Liver (tissue), 9 donors: ENCODE results near the gene CDH13. TPM values are rescaled to one million over a fixed set of nuclear protein-coding genes. Genes with fewer than 3 reads are reported as not detected.

Experiments
- DNase-seq: peaks from one replicate; pipeline ENCODE4 v3.0.0-alpha.2; 2017; ENCODE audit warnings: low spot score
- H3K27ac ChIP-seq, 2 donors: one replicate each; pipeline ENCODE4 v1.7.0; 2013; ENCODE audit warnings: inconsistent platforms in 2 of 2, low read length in 2 of 2, control low read depth in 1 of 2, low read depth in 1 of 2, mild to moderate bottlenecking in 1 of 2
- H3K27me3 ChIP-seq, 4 donors: one replicate each; pipeline versions ENCODE4 v1.6.1 to v1.7.0; 2013; ENCODE audit warnings: low read length in 3 of 4, inconsistent platforms in 1 of 4, mild to moderate bottlenecking in 1 of 4, moderate library complexity in 1 of 4; ENCODE audit not compliant: control insufficient read depth in 4 of 4, insufficient read depth in 4 of 4
- H3K36me3 ChIP-seq, 4 donors: one replicate each; pipeline versions ENCODE4 v1.6.1 to v1.7.0; 2013; ENCODE audit warnings: low read length in 3 of 4, mild to moderate bottlenecking in 3 of 4, low read depth in 1 of 4, moderate library complexity in 1 of 4; ENCODE audit not compliant: control insufficient read depth in 4 of 4, insufficient read depth in 3 of 4
- H3K4me1 ChIP-seq, 4 donors: one replicate each; pipeline versions ENCODE4 v1.6.1 to v1.7.0; 2013; ENCODE audit warnings: low read length in 3 of 4, mild to moderate bottlenecking in 3 of 4, moderate library complexity in 1 of 4; ENCODE audit not compliant: control insufficient read depth in 4 of 4, insufficient read depth in 4 of 4
- H3K4me3 ChIP-seq, 3 donors: one replicate each; pipeline versions ENCODE4 v1.6.1 to v1.7.0; 2013; ENCODE audit warnings: low read length in 3 of 3, control low read depth in 1 of 3, low read depth in 1 of 3, mild to moderate bottlenecking in 1 of 3
- H3K9ac ChIP-seq, 2 donors: one replicate each; pipeline ENCODE4 v1.7.0; 2013; ENCODE audit warnings: low read length in 2 of 2, mild to moderate bottlenecking in 2 of 2, moderate library complexity in 2 of 2, control low read depth in 1 of 2, low read depth in 1 of 2
- H3K9me3 ChIP-seq, 4 donors: one replicate each; pipeline versions ENCODE4 v1.6.1 to v1.7.0; 2013; ENCODE audit warnings: low read length in 3 of 4; ENCODE audit not compliant: control insufficient read depth in 4 of 4
- ATF3 ChIP-seq: IDR thresholded peaks from 2 replicates; pipeline ENCODE4 v1.6.1; 2016; ENCODE audit warnings: antibody characterized with exemption
- EGR1 ChIP-seq, 2 donors: IDR thresholded peaks; 2 replicates each; pipeline ENCODE4 v1.6.1; 2016 to 2018; ENCODE audit warnings: antibody characterized with exemption in 2 of 2, low read depth in 2 of 2
- FOXA1 ChIP-seq: IDR thresholded peaks from 2 replicates; pipeline ENCODE4 v1.6.1; 2016; ENCODE audit warnings: antibody characterized with exemption
- FOXA2 ChIP-seq: IDR thresholded peaks from 2 replicates; pipeline ENCODE4 v1.6.1; 2016; ENCODE audit warnings: antibody characterized with exemption
- GABPA ChIP-seq, 2 donors: IDR thresholded peaks in 1 of 2; conservative IDR thresholded peaks in 1 of 2; 2 replicates each; pipeline ENCODE4 v1.6.1; 2016; ENCODE audit warnings: antibody characterized with exemption in 2 of 2, mild to moderate bottlenecking in 1 of 2, moderate library complexity in 1 of 2
- HNF4A ChIP-seq, 2 donors: conservative IDR thresholded peaks; 2 replicates each; pipeline ENCODE4 v1.6.1; 2016; ENCODE audit warnings: antibody characterized with exemption in 2 of 2, mild to moderate bottlenecking in 2 of 2
- HNF4G ChIP-seq: IDR thresholded peaks from 2 replicates; pipeline ENCODE4 v1.6.1; 2016; ENCODE audit warnings: antibody characterized with exemption
- JUND ChIP-seq, 2 donors: IDR thresholded peaks; 2 replicates each; pipeline ENCODE4 v1.6.1; 2016; ENCODE audit warnings: antibody characterized with exemption in 2 of 2
- MAX ChIP-seq: IDR thresholded peaks from 2 replicates; pipeline ENCODE4 v1.6.1; 2016; ENCODE audit warnings: antibody characterized with exemption
- RAD21 ChIP-seq, 2 donors: IDR thresholded peaks; 2 replicates each; pipeline ENCODE4 v1.6.1; 2016; ENCODE audit warnings: antibody characterized with exemption in 2 of 2, mild to moderate bottlenecking in 2 of 2
- REST ChIP-seq: IDR thresholded peaks from 2 replicates; pipeline ENCODE4 v1.6.1; 2016; ENCODE audit warnings: antibody characterized with exemption, mild to moderate bottlenecking
- RXRA ChIP-seq, 2 donors: IDR thresholded peaks; 2 replicates each; pipeline ENCODE4 v1.6.1; 2017 to 2018; ENCODE audit warnings: antibody characterized with exemption in 2 of 2, mild to moderate bottlenecking in 1 of 2
- SP1 ChIP-seq: IDR thresholded peaks from 2 replicates; pipeline ENCODE4 v1.6.1; 2018; ENCODE audit warnings: antibody characterized with exemption, mild to moderate bottlenecking
- TAF1 ChIP-seq: conservative IDR thresholded peaks from 2 replicates; pipeline ENCODE4 v1.6.1; 2016; ENCODE audit warnings: antibody characterized with exemption, mild to moderate bottlenecking
- ZBTB33 ChIP-seq: IDR thresholded peaks from 2 replicates; pipeline ENCODE4 v1.6.1; 2016; ENCODE audit warnings: antibody characterized with exemption
- WGBS: extraction: QIAGEN DNeasy Blood & Tissue Kit; methylation state at CpG from one replicate; pipeline ENCODE4 v1.1.7; 2013; 5-methylcytosine and 5-hydroxymethylcytosine counted together
- polyA plus RNA-seq, 2 donors: library from polyadenylated mRNA; stranded (reverse) in 1 of 2; unstranded in 1 of 2; fragments of 200-250 nt in 1 of 2; fragments of >200 nt in 1 of 2; fragmentation: Nextera tagmentation in 1 of 2; extraction: Ambion mirVana in 1 of 2; gene quantifications; one replicate each; pipeline versions ENCODE4 v1.2.1 to v1.2.3, GENCODE V29; 2013 to 2015
- total RNA-seq, 2 donors: library from RNA; depleted of rRNA; stranded (reverse); fragments of >200 nt; gene quantifications; one replicate each; pipeline ENCODE4 v1.2.3, GENCODE V29; 2014
- donor health status: healthy.
- donor health status: healthy.
- donor health status: healthy.
- donor health status: healthy.
- donor health status: healthy.

The CDH13 gene
- total and polyA plus RNA-seq, 4 donors = 0.21 to 1.5 (median 0.58) TPM

GRCh38 chr16:83447560-83447959 lies 820.8 kb downstream of the CDH13 start:
- no peaks in the 10 kb centered on the region for H3K4me1 ChIP-seq
- no peak for TF ChIP-seq TAF1
- no peak for TF ChIP-seq HNF4G
- no peak for TF ChIP-seq EGR1 (IDR thresholded peaks at IDR 0.05; ENCODE audit: low read depth in 2 of 2)
- H3K36me3 ChIP-seq = no peaks in the 10 kb centered on the region
- no peak overlapping the region for H3K9ac ChIP-seq
- WGBS = 44% methylated on average over 2 of the region's 2 CpGs
- no peak overlapping the region for H3K27ac ChIP-seq
- peaks cover 0 to 7% (median 0%) of the 10 kb centered on the region in 4 donors for H3K27me3 ChIP-seq
- H3K9me3 ChIP-seq = no peaks in the 10 kb centered on the region
- no peak overlapping the region for H3K4me3 ChIP-seq
- no peak for DNase-seq

- no peak for DNase-seq
- H3K4me1 ChIP-seq = no peaks in the 10 kb centered on the region
- no peak overlapping the region for H3K27ac ChIP-seq
- TF ChIP-seq FOXA2 (no peak), FOXA1 (no peak), TAF1 (no peak), JUND (IDR thresholded peaks at IDR 0.05) (no peak), MAX (no peak), ATF3 (no peak), REST (no peak), HNF4G (no peak), SP1 (no peak)
- peaks cover 0 to 11% (median 0%) of the 10 kb centered on the region in 4 donors for H3K27me3 ChIP-seq
- H3K9me3 ChIP-seq = no peaks in the 10 kb centered on the region
- no peak overlapping the region for H3K4me3 ChIP-seq
- 72% methylated on average over 12 of the region's 12 CpGs for WGBS
- H3K36me3 ChIP-seq = no peaks in the 10 kb centered on the region
- H3K9ac ChIP-seq = no peak overlapping the region
These were observed 823.1 kb downstream of the CDH13 start for GRCh38 chr16:83449861-83450260.

GRCh38 chr16:83453977-83454376 lies 827.2 kb downstream of the CDH13 start:
- H3K4me3 ChIP-seq = no peak overlapping the region
- no peak for DNase-seq
- H3K27ac ChIP-seq = no peak overlapping the region
- H3K27me3 ChIP-seq = peaks cover 0 to 7% (median 0%) of the 10 kb centered on the region in 4 donors
- WGBS = 51% methylated on average over 2 of the region's 2 CpGs
- H3K9me3 ChIP-seq = no peaks in the 10 kb centered on the region
- no peaks in the 10 kb centered on the region for H3K4me1 ChIP-seq
- H3K9ac ChIP-seq = no peak overlapping the region
- no peaks in the 10 kb centered on the region for H3K36me3 ChIP-seq
- no peak for TF ChIP-seq GABPA (IDR thresholded peaks at IDR 0.05 in 1 of 2, conservative IDR thresholded peaks at IDR 0.05 in 1 of 2)
- no peak for TF ChIP-seq MAX
- no peak for TF ChIP-seq JUND (IDR thresholded peaks at IDR 0.05)
- no peak for TF ChIP-seq HNF4A (conservative IDR thresholded peaks at IDR 0.05)
- no peak for TF ChIP-seq RXRA (IDR thresholded peaks at IDR 0.05)
- no peak for TF ChIP-seq REST
- TF ChIP-seq SP1 = no peak
- no peak for TF ChIP-seq TAF1
- TF ChIP-seq EGR1 (IDR thresholded peaks at IDR 0.05; ENCODE audit: low read depth in 2 of 2) = no peak
- no peak for TF ChIP-seq ZBTB33
- no peak for TF ChIP-seq RAD21 (IDR thresholded peaks at IDR 0.05)
- no peak for TF ChIP-seq ATF3
